HEK293 (cell line): ENCODE results near the gene ZNF587.
A peak's percentile ranks its signal among the peaks of the same experiment; 100 is the strongest.

Source experiments
- CTCF ChIA-PET: fragments of 350-600 bp; formaldehyde crosslinking; extraction: SDS; loops from one replicate; lab custom pipeline; 2021; ENCODE audit warnings: antibody characterized with exemption; lab: Yijun Ruan, JAX
- POLR2A ChIA-PET: fragments of 300-600 bp; formaldehyde crosslinking; extraction: SDS; loops from one replicate; lab custom pipeline; 2020; ENCODE audit warnings: antibody characterized with exemption, inconsistent platforms; lab: Yijun Ruan, JAX
- H3K27ac ChIP-seq: fragments of 200-500 bp; sonication (Bioruptor generic); 2 replicates; pipeline ENCODE4 v1.5.1; 2014; ENCODE audit warnings: low read depth, low read length, control low read depth, inconsistent platforms; ENCODE audit errors: extremely low read depth
- H3K36me3 ChIP-seq, 2 experiments: fragments of 200-500 bp in 1 of 2; sonication (Bioruptor generic) in 1 of 2; 1 replicate in 1 of 2; 2 replicates in 1 of 2; pipeline ENCODE4 v1.5.1; 2014 to 2017; ENCODE audit warnings: inconsistent platforms in 2 of 2, low read length in 2 of 2; ENCODE audit not compliant: control insufficient read depth in 2 of 2, insufficient read depth in 1 of 2
- H3K4me1 ChIP-seq: fragments of 200-500 bp; sonication (Bioruptor generic); 2 replicates; pipeline ENCODE4 v1.5.1; 2014; ENCODE audit warnings: mild to moderate bottlenecking, low read length, inconsistent platforms; ENCODE audit not compliant: control insufficient read depth, insufficient read depth
- H3K4me3 ChIP-seq: 2 replicates; pipeline ENCODE4 v1.5.1; 2011; ENCODE audit warnings: low read depth, mild to moderate bottlenecking, control low read depth, low read length, moderate library complexity
- H3K9me3 ChIP-seq: fragments of 200-500 bp; sonication (Bioruptor generic); 2 replicates; pipeline ENCODE4 v1.5.1; 2014; ENCODE audit warnings: low read depth, low read length, inconsistent platforms; ENCODE audit not compliant: control insufficient read depth, insufficient read depth
- ATF2 ChIP-seq: fragments of 450-650 bp; formaldehyde crosslinking; IDR thresholded peaks from 2 replicates; pipeline ENCODE4 v1.5.1; 2016; ENCODE audit warnings: missing biosample characterization, missing genetic modification characterization, low read depth
- GLI4 ChIP-seq: fragments of 450-650 bp; formaldehyde crosslinking; IDR thresholded peaks from 2 replicates; pipeline ENCODE4 v1.5.1; 2016; ENCODE audit warnings: missing biosample characterization, missing genetic modification characterization
- GLIS2 ChIP-seq: fragments of 450-650 bp; formaldehyde crosslinking; IDR thresholded peaks from 2 replicates; pipeline ENCODE4 v1.5.1; 2016; ENCODE audit warnings: missing biosample characterization, missing genetic modification characterization
- HOXA7 ChIP-seq: sonication (generic); formaldehyde crosslinking; IDR thresholded peaks from 2 replicates; pipeline ENCODE4 v1.8.1; 2022; ENCODE audit warnings: missing genetic modification reagents, borderline replicate concordance
- MZF1 ChIP-seq: fragments of 450-650 bp; formaldehyde crosslinking; IDR thresholded peaks from 2 replicates; pipeline ENCODE4 v1.5.1; 2017; ENCODE audit warnings: missing biosample characterization, missing genetic modification characterization, borderline replicate concordance
- OSR2 ChIP-seq: fragments of 450-650 bp; formaldehyde crosslinking; IDR thresholded peaks from 2 replicates; pipeline ENCODE4 v1.5.1; 2016; ENCODE audit warnings: missing biosample characterization, missing genetic modification characterization
- PBX3 ChIP-seq: sonication (generic); formaldehyde crosslinking; IDR thresholded peaks from 2 replicates; pipeline ENCODE4 v1.8.1; 2022; ENCODE audit warnings: mild to moderate bottlenecking, moderate library complexity, missing genetic modification reagents
- SALL2 ChIP-seq: fragments of 450-650 bp; formaldehyde crosslinking; IDR thresholded peaks from 2 replicates; pipeline ENCODE4 v1.5.0; 2017; ENCODE audit warnings: missing biosample characterization, mild to moderate bottlenecking, missing genetic modification characterization, borderline replicate concordance
- YY1 ChIP-seq: fragments of 450-650 bp; formaldehyde crosslinking; IDR thresholded peaks from 2 replicates; pipeline ENCODE4 v1.5.1; 2018; ENCODE audit warnings: missing biosample characterization, missing genetic modification characterization
- ZBTB1 ChIP-seq: fragments of 450-650 bp; formaldehyde crosslinking; IDR thresholded peaks from 2 replicates; pipeline ENCODE4 v1.5.1; 2016; ENCODE audit warnings: missing biosample characterization, missing genetic modification characterization
- ZEB2 ChIP-seq: fragments of 450-650 bp; formaldehyde crosslinking; IDR thresholded peaks from 2 replicates; pipeline ENCODE4 v1.5.1; 2016; ENCODE audit warnings: missing biosample characterization, missing genetic modification characterization
- ZFP69B ChIP-seq: fragments of 450-650 bp; formaldehyde crosslinking; IDR thresholded peaks from 2 replicates; pipeline ENCODE4 v1.5.1; 2016; ENCODE audit warnings: missing biosample characterization, missing genetic modification characterization
- ZNF10 ChIP-seq: fragments of 450-650 bp; formaldehyde crosslinking; IDR thresholded peaks from 2 replicates; pipeline ENCODE4 v1.5.1; 2017; ENCODE audit warnings: missing biosample characterization, missing genetic modification characterization
- ZNF112 ChIP-seq: fragments of 450-650 bp; formaldehyde crosslinking; IDR thresholded peaks from 2 replicates; pipeline ENCODE4 v1.5.0; 2017; ENCODE audit warnings: missing biosample characterization, missing genetic modification characterization
- ZNF121 ChIP-seq: fragments of 450-650 bp; formaldehyde crosslinking; IDR thresholded peaks from 2 replicates; pipeline ENCODE4 v1.5.1; 2016; ENCODE audit warnings: missing biosample characterization, missing genetic modification characterization
- ZNF140 ChIP-seq: fragments of 450-650 bp; formaldehyde crosslinking; IDR thresholded peaks from 2 replicates; pipeline ENCODE4 v1.5.1; 2016; ENCODE audit warnings: missing biosample characterization, missing genetic modification characterization
- ZNF155 ChIP-seq: fragments of 450-650 bp; formaldehyde crosslinking; IDR thresholded peaks from 2 replicates; pipeline ENCODE4 v1.5.1; 2016; ENCODE audit warnings: missing biosample characterization, missing genetic modification characterization
- ZNF157 ChIP-seq: fragments of 450-650 bp; formaldehyde crosslinking; IDR thresholded peaks from 2 replicates; pipeline ENCODE4 v1.5.1; 2016; ENCODE audit warnings: missing biosample characterization, missing genetic modification characterization
- ZNF16 ChIP-seq: fragments of 450-650 bp; formaldehyde crosslinking; IDR thresholded peaks from 2 replicates; pipeline ENCODE4 v1.5.1; 2016; ENCODE audit warnings: low read depth, missing biosample characterization, missing genetic modification characterization
- ZNF2 ChIP-seq: fragments of 450-650 bp; formaldehyde crosslinking; IDR thresholded peaks from 2 replicates; pipeline ENCODE4 v1.5.1; 2016; ENCODE audit warnings: missing biosample characterization, missing genetic modification characterization
- ZNF214 ChIP-seq: fragments of 450-650 bp; formaldehyde crosslinking; IDR thresholded peaks from 2 replicates; pipeline ENCODE4 v1.5.1; 2017; ENCODE audit warnings: missing biosample characterization, mild to moderate bottlenecking, missing genetic modification characterization, borderline replicate concordance
- ZNF26 ChIP-seq: fragments of 450-650 bp; formaldehyde crosslinking; IDR thresholded peaks from 2 replicates; pipeline ENCODE4 v1.5.1; 2016; ENCODE audit warnings: missing biosample characterization, missing genetic modification characterization
- ZNF426 ChIP-seq: fragments of 450-650 bp; formaldehyde crosslinking; IDR thresholded peaks from 2 replicates; pipeline ENCODE4 v1.5.1; 2017; ENCODE audit warnings: missing biosample characterization, missing genetic modification characterization, mild to moderate bottlenecking, inconsistent platforms, moderate library complexity
- ZNF488 ChIP-seq: fragments of 450-650 bp; formaldehyde crosslinking; IDR thresholded peaks from 2 replicates; pipeline ENCODE4 v1.5.1; 2016; ENCODE audit warnings: missing biosample characterization, missing genetic modification characterization
- ZNF518A ChIP-seq: fragments of 450-650 bp; formaldehyde crosslinking; conservative IDR thresholded peaks from 2 replicates; pipeline ENCODE4 v1.5.1; 2016; ENCODE audit warnings: low read depth, missing biosample characterization, missing genetic modification characterization
- ZNF521 ChIP-seq: fragments of 450-650 bp; formaldehyde crosslinking; IDR thresholded peaks from 2 replicates; pipeline ENCODE4 v1.5.1; 2017; ENCODE audit warnings: missing biosample characterization, mild to moderate bottlenecking, missing genetic modification characterization
- ZNF600 ChIP-seq: fragments of 450-650 bp; formaldehyde crosslinking; IDR thresholded peaks from 2 replicates; pipeline ENCODE4 v1.5.1; 2016; ENCODE audit warnings: missing biosample characterization, missing genetic modification characterization
- ZNF707 ChIP-seq: fragments of 450-650 bp; formaldehyde crosslinking; IDR thresholded peaks from 2 replicates; pipeline ENCODE4 v1.5.1; 2016; ENCODE audit warnings: missing biosample characterization, missing genetic modification characterization
- ZNF830 ChIP-seq: fragments of 450-650 bp; IDR thresholded peaks from 2 replicates; pipeline ENCODE4 v1.5.0; 2018; ENCODE audit warnings: missing biosample characterization, missing genetic modification characterization, low read depth, mild to moderate bottlenecking, moderate library complexity

ZNF587 gene

GRCh38 chr19:57814505-57815246 is 35.0 kb upstream of the ZNF587 start, which contains the start of gene ZNF552:
ZNF552 (minus strand) TSS chr19:57814913; CDS start chr19:57814743, 170 bp downstream.
- H3K36me3 ChIP-seq = peaks cover 19% of the 10 kb centered on the region in 2 experiments
- ChIA-PET CTCF (interaction anchor here (0.7 kb wide), 1 partner anchor 13 kb away, joined by 3 read pairs; no protein-coding TSS in a partner anchor), POLR2A (interaction anchor here (0.6 to 2.0 kb wide), 18 partner anchors 10 to 451 kb away, joined by 3 to 11 read pairs (median 4); partner anchors contain the start of genes TRAPPC2B, ZNF274, ZNF417 and ZNF547)
- H3K9me3 ChIP-seq = no peaks in the 10 kb centered on the region
- peak within 1 kb of the TSS; percentile 87 for H3K4me3 ChIP-seq
- peak within 1 kb of the TSS; percentile 74; the same call in 1 of the 2 replicates for H3K27ac ChIP-seq
- no peaks in the 10 kb centered on the region for H3K4me1 ChIP-seq
- TF ChIP-seq ZNF521 = no peak
- TF ChIP-seq SALL2 (tag by site-specific recombination) = no peak
- TF ChIP-seq ZBTB1 = no peak
- no peak for TF ChIP-seq ZNF426 (tag by site-specific recombination)
- TF ChIP-seq GLIS2 (tag by site-specific recombination) = no peak
- no peak for TF ChIP-seq ZNF140
- no peak for TF ChIP-seq MZF1 (tag by site-specific recombination)
- no peak for TF ChIP-seq GLI4 (tag by site-specific recombination)
- 0 out of 2 replicates have a peak, but pooled peaks have one; percentile 67 for TF ChIP-seq ZNF2 (tag by site-specific recombination)
- no peak for TF ChIP-seq ZNF112 (tag by site-specific recombination)
- no peak for TF ChIP-seq ZNF214 (tag by site-specific recombination)
- no peak for TF ChIP-seq ZNF26 (tag by site-specific recombination)
- TF ChIP-seq ATF2 = no peak
- peak; percentile 89 for TF ChIP-seq ZNF600 (tag by site-specific recombination)
- no peak for TF ChIP-seq ZEB2 (tag by site-specific recombination)
- no peak for TF ChIP-seq OSR2 (tag by site-specific recombination)
- TF ChIP-seq ZNF518A (tag by site-specific recombination) = peak; percentile 42; the same call in 1 of the 2 replicates
- peak; percentile 80 for TF ChIP-seq ZNF10 (tag by site-specific recombination)
- TF ChIP-seq ZNF155 = no peak
- TF ChIP-seq YY1 (tag by site-specific recombination) = no peak
- TF ChIP-seq ZFP69B (tag by site-specific recombination) = no peak
- no peak for TF ChIP-seq ZNF830 (tag by site-specific recombination)
- no peak for TF ChIP-seq HOXA7 (CRISPR knock-in tag)
- TF ChIP-seq PBX3 (CRISPR knock-in tag) = peak; percentile 98
- TF ChIP-seq ZNF707 (tag by site-specific recombination) = no peak
- no peak for TF ChIP-seq ZNF121 (tag by site-specific recombination)
- TF ChIP-seq ZNF488 (tag by site-specific recombination) = no peak
- no peak for TF ChIP-seq ZNF157 (tag by site-specific recombination)
- no peak for TF ChIP-seq ZNF16 (tag by site-specific recombination)
